Fibroblast of the aortic adventitia (primary cell): ENCODE results near the gene TUBB4B. TPM values are rescaled to one million over a fixed set of nuclear protein-coding genes. Genes with fewer than 3 reads are reported as not detected.
"Not testable (repeated sequence)": the region's sequence is repeated elsewhere in the genome, so short reads cannot be mapped to it uniquely, and the experiment has no call there.

Source experiments
- DNase-seq: peaks from one replicate; pipeline ENCODE4 v3.0.0-alpha.2; 2010; ENCODE audit warnings: low read depth
- H3K4me3 ChIP-seq: 2 replicates; pipeline ENCODE4 v1.5.1; 2011; ENCODE audit warnings: low read depth, mild to moderate bottlenecking, control low read depth, low read length, moderate library complexity
- CTCF ChIP-seq: IDR thresholded peaks from 2 replicates; pipeline ENCODE4 v1.5.1; 2011; ENCODE audit warnings: mild to moderate bottlenecking, low read length, control low read depth, inconsistent platforms; ENCODE audit not compliant: insufficient read depth
- total RNA-seq: library from RNA; depleted of rRNA; stranded (reverse); fragments of >200 nt; gene quantifications from 2 replicates; pipeline ENCODE4 v1.2.3, GENCODE V29; 2012; ENCODE audit warnings: low replicate concordance

The TUBB4B gene
- total RNA-seq, 1 donor, result 195 TPM

GRCh38 chr9:137256856-137257255 lies 15.8 kb downstream of the TUBB4B start:
- peak overlapping the region; percentile 93 for H3K4me3 ChIP-seq
- DNase-seq, result no peak
- no peak for TF ChIP-seq CTCF

- not testable (repeated sequence) for H3K4me3 ChIP-seq
- peak; percentile 42 for TF ChIP-seq CTCF
- peak; percentile 50 for DNase-seq
Measured at GRCh38 chr9:137262173-137262908, 21.3 kb downstream of the TUBB4B start.

GRCh38 chr9:137262909-137263285 lies 21.8 kb downstream of the TUBB4B start:
- no peak overlapping the region for H3K4me3 ChIP-seq
- DNase-seq, result no peak
- TF ChIP-seq CTCF, result no peak

GRCh38 chr9:137263506-137263905 lies 22.4 kb downstream of the TUBB4B start:
- no peak for TF ChIP-seq CTCF

GRCh38 chr9:137264067-137264466 lies 23.0 kb downstream of the TUBB4B start:
- no peak overlapping the region for H3K4me3 ChIP-seq
- no peak for TF ChIP-seq CTCF
- DNase-seq, result no peak

More at GRCh38 chr9:137263506-137263905, 22.4 kb downstream of the TUBB4B start:
- H3K4me3 ChIP-seq, result no peak overlapping the region
- DNase-seq, result no peak

GRCh38 chr9:137265496-137266161 lies 24.5 kb downstream of the TUBB4B start:
- H3K4me3 ChIP-seq, result no peak overlapping the region
- no peak for TF ChIP-seq CTCF
- DNase-seq, result no peak
